Hepatocyte (in vitro differentiated cells): ENCODE measurements around the gene DCPS.

ENCODE experiments used
- CTCF ChIP-seq: fragments of 200-600 bp; sonication (generic); IDR thresholded peaks from 2 replicates; pipeline ENCODE4 v1.5.1; 2016; ENCODE audit warnings: antibody characterized with exemption, mild to moderate bottlenecking; ENCODE audit not compliant: poor library complexity
- EZH2 ChIP-seq: fragments of 200-600 bp; sonication (generic); IDR thresholded peaks from 2 replicates; pipeline ENCODE4 v1.6.1; 2016; ENCODE audit warnings: antibody characterized with exemption, mild to moderate bottlenecking, borderline replicate concordance

DNA sequence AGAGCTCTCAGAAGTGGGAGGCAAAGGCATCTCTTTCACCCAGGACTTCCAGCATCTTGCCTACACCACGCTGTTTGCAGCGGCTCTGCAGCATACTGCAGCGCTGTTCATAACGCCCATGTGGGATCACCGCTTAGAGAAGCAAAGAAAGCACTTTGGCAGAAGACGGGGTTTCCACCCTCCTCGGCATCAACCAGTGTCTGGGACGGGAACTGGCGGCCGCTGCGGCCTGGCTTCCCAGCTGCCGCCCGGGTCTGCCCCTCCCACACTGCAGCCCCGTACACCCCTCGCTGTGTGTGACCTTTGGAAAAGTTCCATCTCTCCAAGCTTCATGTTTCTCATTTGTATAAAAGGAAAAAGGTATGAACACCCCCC lies 21.5 kb upstream of the DCPS start:
- TF ChIP-seq CTCF (no peak), EZH2 (no peak)
